Body of pancreas (tissue), 4 donors: Measurements from ENCODE around the gene NABP1. TPM values are rescaled to one million over a fixed set of nuclear protein-coding genes. Genes with fewer than 3 reads are reported as not detected.

Experiments
- ATAC-seq: fragments of 150-250 bp; one replicate; pipeline ENCODE4 v1.9.1; 2016
- DNase-seq, 4 donors: peaks; one replicate each; pipeline ENCODE4 v3.0.0-alpha.2; 2019
- H3K27ac ChIP-seq, 4 donors: fragments of 200-600 bp; sonication (generic); 1 replicate in 3 of 4; 2 replicates in 1 of 4; pipeline versions ENCODE4 v1.5.1 to v1.6.1; 2016 to 2019; ENCODE audit warnings: mild to moderate bottlenecking in 1 of 4, mixed read lengths in 1 of 4, moderate library complexity in 1 of 4
- H3K27me3 ChIP-seq, 2 donors: fragments of 200-600 bp; sonication (generic); one replicate each; pipeline ENCODE4 v1.6.0; 2016; ENCODE audit warnings: mild to moderate bottlenecking in 1 of 2
- H3K36me3 ChIP-seq, 2 donors: fragments of 200-600 bp; sonication (generic); replicated peaks in 1 of 2; 2 replicates each; pipeline ENCODE4 v1.5.1; 2016; ENCODE audit warnings: low read depth in 2 of 2; ENCODE audit not compliant: insufficient read depth in 1 of 2
- H3K4me1 ChIP-seq: fragments of 200-600 bp; sonication (generic); one replicate; pipeline ENCODE4 v1.6.0; 2016
- H3K4me3 ChIP-seq, 2 donors: fragments of 200-600 bp; sonication (generic); 1 replicate in 1 of 2; 2 replicates in 1 of 2; pipeline ENCODE4 v1.5.1; 2016 to 2019
- H3K9me3 ChIP-seq, 3 donors: fragments of 200-600 bp; sonication (generic); 1 replicate in 2 of 3; 2 replicates in 1 of 3; pipeline ENCODE4 v1.5.1; 2016
- POLR2A ChIP-seq, 3 donors: fragments of 450-650 bp; IDR thresholded peaks; one replicate each; pipeline ENCODE4 v1.6.1; 2016; ENCODE audit warnings: antibody characterized with exemption in 3 of 3, mild to moderate bottlenecking in 2 of 3
- WGBS, 2 donors: methylation state at CpG; one replicate each; pipeline ENCODE4 v1.1.5; 2017; 5-methylcytosine and 5-hydroxymethylcytosine counted together
- intact Hi-C: fragments of 100-400 bp; cut with DNase I; formaldehyde crosslinking; loops from one replicate; pipeline ENCODE4 v1.15.1; 2023
- total RNA-seq, 2 donors: library from RNA; depleted of rRNA; stranded (reverse); fragments of >200 nt; gene quantifications; one replicate each; pipeline ENCODE4 v1.1.0, GENCODE V29; 2016
- TF ChIP-seq, protein P1 (sequence below), 7 experiments: fragments of 450-650 bp in 4 of 7; fragments of 200-600 bp in 3 of 7; sonication (generic) in 3 of 7; IDR thresholded peaks; one replicate each; pipeline ENCODE4 v1.5.1; 2016 to 2019; ENCODE audit warnings: antibody characterized with exemption in 7 of 7

NABP1 gene
- total RNA-seq, 2 donors from 2014 or later: 10.9 to 39.2 TPM

DNA sequence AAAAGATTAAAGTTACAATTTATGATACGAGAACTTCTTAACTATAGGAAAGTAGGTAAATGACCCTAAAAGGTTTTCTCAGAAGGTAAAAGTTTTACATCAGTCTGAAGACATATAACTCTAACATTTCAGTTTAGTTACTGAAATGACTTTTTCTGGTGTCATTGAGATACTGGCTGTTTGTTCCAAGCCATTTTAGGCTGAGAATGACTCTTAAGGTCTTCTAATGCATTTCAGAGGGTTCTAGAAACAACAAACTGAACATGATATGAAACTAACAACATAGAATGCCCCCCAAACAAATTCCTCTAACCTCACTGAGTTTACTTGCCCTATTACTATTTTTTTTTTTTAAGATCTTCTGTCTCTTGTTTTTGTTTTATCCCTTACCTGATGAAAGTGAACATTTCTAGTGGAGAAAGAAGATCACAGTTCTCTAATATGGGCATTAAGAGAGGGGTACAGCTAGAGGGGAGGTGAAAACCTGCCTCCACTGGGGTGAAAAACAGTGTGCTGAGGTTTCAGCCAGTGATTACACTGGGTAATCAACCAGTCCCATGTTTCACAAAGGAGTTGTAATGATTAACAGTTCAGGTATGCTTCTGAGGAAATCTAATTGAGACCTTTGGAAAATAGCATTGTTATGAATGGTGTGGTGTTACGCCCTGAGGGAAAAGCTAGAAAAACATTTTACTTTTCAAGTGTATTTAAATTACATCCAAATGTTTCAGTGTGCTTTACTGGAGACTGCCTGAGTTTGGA, 11.2 kb downstream of the NABP1 start:
- 40 to 46% methylated on average over 2 of the region's 2 CpGs for WGBS, 2 donors
- no peak overlapping the region for H3K4me3 ChIP-seq
- ATAC-seq: peak; percentile 73
- DNase-seq: no peak
- intact Hi-C loops: no loop called here
- peak in 1 of 3 donors; percentile 27 for TF ChIP-seq POLR2A (IDR thresholded peaks at IDR 0.05)
- TF ChIP-seq, protein P1, sequence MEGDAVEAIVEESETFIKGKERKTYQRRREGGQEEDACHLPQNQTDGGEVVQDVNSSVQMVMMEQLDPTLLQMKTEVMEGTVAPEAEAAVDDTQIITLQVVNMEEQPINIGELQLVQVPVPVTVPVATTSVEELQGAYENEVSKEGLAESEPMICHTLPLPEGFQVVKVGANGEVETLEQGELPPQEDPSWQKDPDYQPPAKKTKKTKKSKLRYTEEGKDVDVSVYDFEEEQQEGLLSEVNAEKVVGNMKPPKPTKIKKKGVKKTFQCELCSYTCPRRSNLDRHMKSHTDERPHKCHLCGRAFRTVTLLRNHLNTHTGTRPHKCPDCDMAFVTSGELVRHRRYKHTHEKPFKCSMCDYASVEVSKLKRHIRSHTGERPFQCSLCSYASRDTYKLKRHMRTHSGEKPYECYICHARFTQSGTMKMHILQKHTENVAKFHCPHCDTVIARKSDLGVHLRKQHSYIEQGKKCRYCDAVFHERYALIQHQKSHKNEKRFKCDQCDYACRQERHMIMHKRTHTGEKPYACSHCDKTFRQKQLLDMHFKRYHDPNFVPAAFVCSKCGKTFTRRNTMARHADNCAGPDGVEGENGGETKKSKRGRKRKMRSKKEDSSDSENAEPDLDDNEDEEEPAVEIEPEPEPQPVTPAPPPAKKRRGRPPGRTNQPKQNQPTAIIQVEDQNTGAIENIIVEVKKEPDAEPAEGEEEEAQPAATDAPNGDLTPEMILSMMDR (IDR thresholded peaks at IDR 0.05): no peak
- no peaks in the 10 kb centered on the region for H3K9me3 ChIP-seq
- peaks cover 0 to 3% of the 10 kb centered on the region in 2 donors for H3K36me3 ChIP-seq
- peak overlapping the region in 3 of 4 donors; percentile 42 to 58 (median 42) for H3K27ac ChIP-seq
- H3K4me1 ChIP-seq: peaks cover 8% of the 10 kb centered on the region
- H3K27me3 ChIP-seq: no peaks in the 10 kb centered on the region

DNA sequence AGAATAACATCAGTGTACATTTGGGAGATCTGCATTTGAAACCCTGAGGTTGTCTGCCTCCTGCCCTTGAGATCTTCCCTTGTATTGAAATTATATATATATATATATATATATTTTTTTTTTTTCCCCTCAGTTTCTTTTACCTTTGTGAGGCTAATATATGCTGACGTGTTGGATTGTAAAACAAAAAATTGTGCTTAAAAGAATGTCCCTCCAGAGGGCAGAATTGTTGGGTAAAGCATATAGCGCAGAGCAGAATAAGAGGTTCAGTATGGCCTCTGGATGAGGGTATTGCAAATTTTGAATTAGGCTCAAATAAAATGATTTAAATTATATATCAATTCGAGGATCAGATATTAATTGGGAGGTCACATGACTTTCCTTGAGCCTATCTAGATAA, 12.4 kb downstream of the NABP1 start:
- DNase-seq: no peak
- Histone ChIP-seq H3K27me3 (no peaks in the 10 kb centered on the region), H3K4me3 (no peak overlapping the region), H3K36me3 (peaks cover 0 to 3% of the 10 kb centered on the region in 2 donors), H3K27ac (no peak overlapping the region), H3K4me1 (peaks cover 8% of the 10 kb centered on the region), H3K9me3 (no peaks in the 10 kb centered on the region)
- TF ChIP-seq, protein P1 (IDR thresholded peaks at IDR 0.05): no peak
- no peak for TF ChIP-seq POLR2A (IDR thresholded peaks at IDR 0.05)
- intact Hi-C loops: loop anchor here (5.0 kb wide), 1 partner anchor 123 kb away; no protein-coding TSS in a partner anchor
- ATAC-seq: no peak
- WGBS, 2 donors: 48 to 57% methylated on average over 3 of the region's 3 CpGs

DNA sequence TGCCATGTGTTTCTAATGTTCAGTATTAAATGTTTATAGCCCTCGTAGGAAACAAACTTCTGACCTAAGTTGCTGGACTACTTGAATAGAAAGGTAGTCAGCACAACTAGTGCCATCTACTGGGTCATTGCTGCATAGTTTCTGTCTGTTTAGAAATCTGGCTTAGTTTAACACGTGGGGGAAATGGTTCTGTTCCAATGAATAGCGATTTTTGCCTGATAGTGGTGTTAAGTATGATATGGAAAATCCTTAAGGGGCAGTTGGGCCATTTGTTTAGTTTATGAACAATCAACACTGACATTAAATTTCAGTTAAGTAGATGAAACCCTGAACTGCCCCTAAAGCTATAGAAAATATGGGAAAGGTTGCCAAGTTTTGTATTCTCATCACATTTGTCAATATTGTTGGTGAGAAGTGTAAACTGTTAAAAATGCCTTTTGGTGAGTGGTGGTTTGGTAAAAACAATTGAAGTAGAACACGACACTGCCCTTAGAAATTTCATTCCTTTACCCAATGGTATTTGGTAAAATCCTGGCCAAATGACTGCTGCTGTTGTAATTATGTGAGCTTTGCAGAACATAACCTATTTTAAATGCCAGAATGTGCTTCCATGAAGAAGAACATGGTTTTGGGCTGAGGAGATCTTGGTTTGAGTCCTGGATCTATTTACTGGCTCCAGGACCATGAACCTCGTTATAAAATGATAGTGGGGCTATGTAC, 13.2 kb downstream of the NABP1 start:
- intact Hi-C loops: loop anchor here (5.0 kb wide), 1 partner anchor 124 kb away; no protein-coding TSS in a partner anchor
- 10 to 11% methylated on average over 5 of the region's 5 CpGs for WGBS, 2 donors
- Histone ChIP-seq H3K9me3 (no peaks in the 10 kb centered on the region), H3K36me3 (no peaks in the 10 kb centered on the region), H3K27ac (no peak overlapping the region), H3K4me1 (peaks cover 8% of the 10 kb centered on the region), H3K4me3 (no peak overlapping the region), H3K27me3 (no peaks in the 10 kb centered on the region)
- TF ChIP-seq, protein P1 (IDR thresholded peaks at IDR 0.05): peak; percentile 31 to 88 (median 78)
- peak in 1 of 3 donors; percentile 15 for TF ChIP-seq POLR2A (IDR thresholded peaks at IDR 0.05)
- peak; percentile 86 for ATAC-seq
- DNase-seq: peak; percentile 45 to 80 (median 58)

DNA sequence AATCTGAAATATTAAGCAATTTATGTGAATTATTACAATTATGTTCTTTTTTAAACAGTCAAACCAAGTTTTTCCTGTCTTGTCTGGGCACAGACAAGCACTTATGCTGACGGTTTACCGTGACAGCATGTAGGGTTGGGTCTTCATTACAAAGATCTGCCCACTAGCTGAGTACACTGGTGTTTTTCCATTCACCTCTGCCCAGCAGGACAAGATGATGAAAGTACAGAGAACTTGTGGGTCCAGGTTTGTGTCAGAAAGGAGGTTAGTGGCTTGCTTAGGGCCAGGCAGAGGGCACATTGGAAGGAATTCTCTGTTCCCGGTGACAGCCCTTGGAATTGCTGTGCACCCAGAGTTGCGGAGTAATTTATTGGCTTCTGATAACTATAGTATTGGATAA, 14.0 kb downstream of the NABP1 start:
- ATAC-seq (no peak), DNase-seq (no peak)
- Histone ChIP-seq H3K27ac (no peak overlapping the region), H3K4me3 (no peak overlapping the region), H3K36me3 (no peaks in the 10 kb centered on the region), H3K9me3 (no peaks in the 10 kb centered on the region), H3K4me1 (peaks cover 8% of the 10 kb centered on the region), H3K27me3 (no peaks in the 10 kb centered on the region)
- 52 to 64% methylated on average over 4 of the region's 4 CpGs for WGBS, 2 donors
- TF ChIP-seq, protein P1 (IDR thresholded peaks at IDR 0.05): no peak
- no peak for TF ChIP-seq POLR2A (IDR thresholded peaks at IDR 0.05)
- intact Hi-C loops: loop anchor here (5.0 kb wide), 1 partner anchor 125 kb away; no protein-coding TSS in a partner anchor
